Glutamatergic neuron (in vitro differentiated cells): Measurements from ENCODE around the gene RAPGEF1. TPM values are rescaled to one million over a fixed set of nuclear protein-coding genes. Genes with fewer than 3 reads are reported as not detected.

Source experiments
- DNase-seq: peaks from one replicate; pipeline ENCODE4 v3.0.0; 2022
- H3K27ac Mint-ChIP-seq: one replicate; pipeline ENCODE4 v1.8.0; 2020; ENCODE audit warnings: mild to moderate bottlenecking, mixed read lengths, inconsistent platforms; ENCODE audit not compliant: unreplicated experiment
- H3K27me3 Mint-ChIP-seq: one replicate; pipeline ENCODE4 v1.8.0; 2020; ENCODE audit warnings: mild to moderate bottlenecking, moderate library complexity, mixed read lengths, inconsistent platforms; ENCODE audit not compliant: unreplicated experiment
- H3K36me3 Mint-ChIP-seq: one replicate; pipeline ENCODE4 v1.8.0; 2020; ENCODE audit warnings: mild to moderate bottlenecking, mixed read lengths, inconsistent platforms; ENCODE audit not compliant: unreplicated experiment
- H3K4me1 Mint-ChIP-seq: one replicate; pipeline ENCODE4 v1.8.0; 2020; ENCODE audit warnings: mild to moderate bottlenecking, low read depth, mixed read lengths, inconsistent platforms; ENCODE audit not compliant: unreplicated experiment
- H3K4me3 Mint-ChIP-seq: one replicate; pipeline ENCODE4 v1.8.0; 2020; ENCODE audit warnings: mild to moderate bottlenecking, mixed read lengths, inconsistent platforms; ENCODE audit not compliant: unreplicated experiment
- H3K9me3 Mint-ChIP-seq: one replicate; pipeline ENCODE4 v1.8.0; 2020; ENCODE audit warnings: mild to moderate bottlenecking, moderate library complexity, mixed read lengths, inconsistent platforms; ENCODE audit not compliant: unreplicated experiment
- total RNA-seq: library from RNA; stranded (reverse); fragmentation: NEBNext Ultra II Directional; extraction: Animal tissue kit (Norgen Biotek cat#: 25700); gene quantifications from one replicate; pipeline ENCODE4 v1.2.1, GENCODE V29; 2021; ENCODE audit not compliant: unreplicated experiment
- TF ChIP-seq, protein P1 (sequence below): fragments of 200-600 bp; sonication (generic); IDR thresholded peaks from one replicate; pipeline ENCODE4 v1.5.0; 2021; ENCODE audit not compliant: partially characterized antibody, unreplicated experiment

The RAPGEF1 gene
- total RNA-seq, 1 donor from 2014 or later = 319 TPM

DNA sequence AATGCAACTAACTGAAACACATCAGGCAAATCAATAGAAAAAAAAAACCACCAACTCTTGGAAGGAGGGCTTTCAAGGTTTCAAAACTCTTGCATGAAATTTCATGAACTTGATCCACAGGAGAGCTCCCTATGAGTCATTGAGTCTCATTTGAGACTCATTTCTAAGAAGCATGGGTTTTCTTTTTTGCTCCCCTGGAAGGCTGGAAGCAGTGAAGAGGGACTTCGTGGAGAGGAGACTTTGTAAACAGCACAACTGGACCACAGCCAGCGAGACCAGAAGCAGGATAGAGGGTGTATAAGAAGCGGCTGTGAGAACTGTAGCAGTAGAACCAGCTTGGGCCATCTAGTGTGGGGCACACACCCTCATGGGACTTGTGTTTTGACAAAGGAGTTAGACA lies 41.2 kb upstream of the RAPGEF1 start:
- H3K27ac Mint-ChIP-seq = no peak overlapping the region
- H3K27me3 Mint-ChIP-seq = peaks cover 3% of the 10 kb centered on the region
- H3K36me3 Mint-ChIP-seq = peaks cover 21% of the 10 kb centered on the region
- TF ChIP-seq, protein P1, sequence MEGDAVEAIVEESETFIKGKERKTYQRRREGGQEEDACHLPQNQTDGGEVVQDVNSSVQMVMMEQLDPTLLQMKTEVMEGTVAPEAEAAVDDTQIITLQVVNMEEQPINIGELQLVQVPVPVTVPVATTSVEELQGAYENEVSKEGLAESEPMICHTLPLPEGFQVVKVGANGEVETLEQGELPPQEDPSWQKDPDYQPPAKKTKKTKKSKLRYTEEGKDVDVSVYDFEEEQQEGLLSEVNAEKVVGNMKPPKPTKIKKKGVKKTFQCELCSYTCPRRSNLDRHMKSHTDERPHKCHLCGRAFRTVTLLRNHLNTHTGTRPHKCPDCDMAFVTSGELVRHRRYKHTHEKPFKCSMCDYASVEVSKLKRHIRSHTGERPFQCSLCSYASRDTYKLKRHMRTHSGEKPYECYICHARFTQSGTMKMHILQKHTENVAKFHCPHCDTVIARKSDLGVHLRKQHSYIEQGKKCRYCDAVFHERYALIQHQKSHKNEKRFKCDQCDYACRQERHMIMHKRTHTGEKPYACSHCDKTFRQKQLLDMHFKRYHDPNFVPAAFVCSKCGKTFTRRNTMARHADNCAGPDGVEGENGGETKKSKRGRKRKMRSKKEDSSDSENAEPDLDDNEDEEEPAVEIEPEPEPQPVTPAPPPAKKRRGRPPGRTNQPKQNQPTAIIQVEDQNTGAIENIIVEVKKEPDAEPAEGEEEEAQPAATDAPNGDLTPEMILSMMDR = no peak
- peaks cover 4% of the 10 kb centered on the region for H3K9me3 Mint-ChIP-seq
- no peak overlapping the region for H3K4me3 Mint-ChIP-seq
- H3K4me1 Mint-ChIP-seq = no peaks in the 10 kb centered on the region
- no peak for DNase-seq

DNA sequence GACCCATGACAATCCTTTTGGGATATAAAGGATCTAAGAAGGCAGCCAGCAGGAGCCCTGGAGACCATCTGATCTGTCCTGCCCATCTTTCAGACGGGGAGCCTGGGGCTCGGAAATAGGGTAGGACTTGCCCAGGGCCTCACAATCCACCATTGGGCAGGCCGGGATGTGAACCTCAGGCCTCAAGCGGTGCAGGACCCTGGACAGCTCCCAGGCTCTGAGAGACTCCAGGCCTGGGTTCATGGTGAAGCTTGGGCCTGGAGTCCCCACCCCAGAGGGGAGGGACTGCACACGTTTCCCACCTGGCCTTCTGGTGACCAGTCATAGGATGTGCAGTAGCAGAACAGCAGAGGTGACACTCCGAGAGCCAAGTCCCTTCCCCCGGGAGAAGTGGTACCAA lies 36.6 kb upstream of the RAPGEF1 start:
- no peak for DNase-seq
- Mint-ChIP-seq H3K27ac (no peak overlapping the region), H3K4me3 (no peak overlapping the region), H3K36me3 (peaks cover 5% of the 10 kb centered on the region), H3K27me3 (no peaks in the 10 kb centered on the region), H3K4me1 (peaks cover 11% of the 10 kb centered on the region), H3K9me3 (peaks cover 5% of the 10 kb centered on the region)
- TF ChIP-seq, protein P1 = no peak

DNA sequence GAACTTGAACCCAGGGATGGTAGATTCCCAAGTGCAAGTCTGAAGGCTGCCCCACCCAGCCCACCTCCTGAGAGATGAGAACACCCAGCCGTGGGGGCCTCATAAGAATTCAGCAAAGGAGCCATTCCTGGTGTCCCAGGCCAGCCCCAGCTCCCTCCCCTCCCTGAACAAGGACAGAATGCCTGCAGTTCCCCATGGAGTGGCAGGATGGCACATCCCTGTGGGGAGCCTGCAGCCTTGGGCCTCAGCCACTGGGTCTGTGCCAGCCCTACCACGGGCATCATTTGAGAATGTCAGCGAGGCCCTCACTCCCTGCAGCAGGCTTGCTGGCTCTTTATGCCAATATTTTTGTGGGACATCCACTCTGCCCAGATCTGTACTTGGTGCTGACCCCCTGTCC lies 36.2 kb upstream of the RAPGEF1 start:
- peaks cover 5% of the 10 kb centered on the region for H3K36me3 Mint-ChIP-seq
- peaks cover 11% of the 10 kb centered on the region for H3K4me1 Mint-ChIP-seq
- peaks cover 6% of the 10 kb centered on the region for H3K9me3 Mint-ChIP-seq
- H3K27me3 Mint-ChIP-seq = no peaks in the 10 kb centered on the region
- no peak for DNase-seq
- H3K27ac Mint-ChIP-seq = no peak overlapping the region
- TF ChIP-seq, protein P1 = no peak
- H3K4me3 Mint-ChIP-seq = no peak overlapping the region

DNA sequence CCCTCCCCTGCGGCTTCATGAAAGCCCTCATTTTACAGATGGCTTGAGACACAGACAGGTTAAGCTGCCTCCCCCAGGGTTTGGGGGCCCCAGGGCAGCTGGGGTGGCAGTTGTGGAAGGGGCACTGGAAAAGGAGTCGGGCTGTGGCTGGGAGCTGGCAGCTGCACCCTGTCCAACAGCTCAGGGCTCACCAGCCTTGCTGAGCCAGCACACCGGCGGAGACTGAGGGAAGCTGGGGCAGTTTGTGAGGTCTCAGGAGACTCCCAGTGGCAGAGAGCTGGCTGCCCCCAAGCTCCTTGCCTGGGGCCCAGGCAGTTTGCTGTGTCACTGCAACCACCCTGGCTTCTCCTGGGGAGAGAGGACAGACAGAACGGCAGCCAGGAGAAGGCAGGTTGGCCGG lies 34.8 kb upstream of the RAPGEF1 start:
- DNase-seq = no peak
- Mint-ChIP-seq H3K36me3 (peaks cover 5% of the 10 kb centered on the region), H3K27me3 (no peaks in the 10 kb centered on the region), H3K9me3 (peaks cover 10% of the 10 kb centered on the region), H3K4me1 (peaks cover 12% of the 10 kb centered on the region), H3K27ac (no peak overlapping the region), H3K4me3 (no peak overlapping the region)
- TF ChIP-seq, protein P1 = no peak

DNA sequence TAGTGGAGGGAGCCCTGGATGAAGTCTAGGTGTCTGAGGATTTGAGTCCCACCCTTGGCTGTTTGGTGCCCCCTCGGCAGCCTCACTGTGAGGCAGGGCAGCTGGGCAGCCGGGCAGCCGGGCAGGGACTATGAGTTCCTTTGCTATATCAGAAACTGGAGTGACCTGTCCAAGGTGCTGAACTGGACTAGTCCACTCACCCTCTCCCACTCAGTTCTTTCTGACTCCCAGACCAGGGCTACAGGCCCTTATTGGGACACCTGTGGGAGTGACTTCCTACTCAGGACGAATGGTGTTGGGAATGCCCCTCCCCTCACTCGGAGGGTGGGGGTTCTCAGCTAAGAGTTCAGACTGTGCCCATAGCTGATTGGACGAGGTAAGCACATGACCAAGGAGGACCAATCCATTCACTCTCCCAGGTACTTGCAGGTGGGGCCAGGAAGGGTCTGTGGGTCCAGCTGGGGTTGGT lies 34.1 kb upstream of the RAPGEF1 start:
- peaks cover 12% of the 10 kb centered on the region for H3K4me1 Mint-ChIP-seq
- H3K27ac Mint-ChIP-seq = no peak overlapping the region
- no peak overlapping the region for H3K4me3 Mint-ChIP-seq
- peaks cover 5% of the 10 kb centered on the region for H3K36me3 Mint-ChIP-seq
- H3K27me3 Mint-ChIP-seq = no peaks in the 10 kb centered on the region
- no peak for DNase-seq
- peaks cover 10% of the 10 kb centered on the region for H3K9me3 Mint-ChIP-seq
- TF ChIP-seq, protein P1 = no peak
